Hepatocyte (in vitro differentiated cells): Measurements from ENCODE around the gene CEACAM8. TPM values are rescaled to one million over a fixed set of nuclear protein-coding genes. Genes with fewer than 3 reads are reported as not detected.

Source experiments
- DNase-seq: peaks from one replicate; pipeline ENCODE4 v3.0.0-alpha.2; 2016; ENCODE audit warnings: low spot score
- H2AFZ ChIP-seq: fragments of 200-600 bp; sonication (generic); 2 replicates; pipeline ENCODE4 v1.6.0; 2016; ENCODE audit warnings: antibody characterized with exemption, mild to moderate bottlenecking
- H3K27ac ChIP-seq: fragments of 200-600 bp; sonication (generic); 2 replicates; pipeline ENCODE4 v1.5.1; 2016; ENCODE audit warnings: mild to moderate bottlenecking
- H3K27me3 ChIP-seq: fragments of 200-600 bp; sonication (generic); 2 replicates; pipeline ENCODE4 v1.6.1; 2016
- H3K36me3 ChIP-seq: fragments of 200-600 bp; sonication (generic); replicated peaks from 2 replicates; pipeline ENCODE4 v1.5.1; 2016; ENCODE audit warnings: low read depth; ENCODE audit not compliant: insufficient read depth
- H3K4me1 ChIP-seq: fragments of 200-600 bp; sonication (generic); 2 replicates; pipeline ENCODE4 v1.5.1; 2016; ENCODE audit warnings: mild to moderate bottlenecking, moderate library complexity; ENCODE audit not compliant: insufficient read depth
- H3K4me2 ChIP-seq: fragments of 200-600 bp; sonication (generic); 2 replicates; pipeline ENCODE4 v1.6.0; 2016
- H3K4me3 ChIP-seq: fragments of 200-600 bp; sonication (generic); 2 replicates; pipeline ENCODE4 v1.5.1; 2016; ENCODE audit warnings: mild to moderate bottlenecking
- H3K79me2 ChIP-seq: fragments of 200-600 bp; sonication (generic); 2 replicates; pipeline ENCODE4 v1.6.0; 2017; ENCODE audit warnings: mild to moderate bottlenecking
- H3K9me2 ChIP-seq: fragments of 200-600 bp; sonication (generic); replicated peaks from 2 replicates; pipeline ENCODE4 v1.6.0; 2017; ENCODE audit warnings: mild to moderate bottlenecking; ENCODE audit not compliant: insufficient read depth
- H3K9me3 ChIP-seq: fragments of 200-600 bp; sonication (generic); 2 replicates; pipeline ENCODE4 v1.5.1; 2016; ENCODE audit warnings: low read depth, mild to moderate bottlenecking
- H4K20me1 ChIP-seq: fragments of 200-600 bp; sonication (generic); 2 replicates; pipeline ENCODE4 v1.6.0; 2016; ENCODE audit warnings: mild to moderate bottlenecking; ENCODE audit not compliant: insufficient read depth, poor library complexity, severe bottlenecking
- CTCF ChIP-seq: fragments of 200-600 bp; sonication (generic); IDR thresholded peaks from 2 replicates; pipeline ENCODE4 v1.5.1; 2016; ENCODE audit warnings: antibody characterized with exemption, mild to moderate bottlenecking; ENCODE audit not compliant: poor library complexity
- EZH2 ChIP-seq: fragments of 200-600 bp; sonication (generic); IDR thresholded peaks from 2 replicates; pipeline ENCODE4 v1.6.1; 2016; ENCODE audit warnings: antibody characterized with exemption, mild to moderate bottlenecking, borderline replicate concordance
- EZH2phosphoT487 ChIP-seq: fragments of 200-600 bp; sonication (generic); IDR thresholded peaks from one replicate; pipeline ENCODE4 v1.6.1; 2018; ENCODE audit warnings: antibody characterized with exemption, mild to moderate bottlenecking, low read depth, moderate library complexity; ENCODE audit not compliant: unreplicated experiment, severe bottlenecking
- WGBS: methylation state at CpG from one replicate; pipeline ENCODE4 v1.1.6; 2016; ENCODE audit warnings: low lambda C conversion rate; ENCODE audit errors: missing lambda C conversion rate; 5-methylcytosine and 5-hydroxymethylcytosine counted together
- polyA plus RNA-seq: library from polyadenylated mRNA; unstranded; fragments of >200 nt; fragmentation: Nextera tagmentation; extraction: Ambion mirVana; gene quantifications from 2 replicates; pipeline ENCODE4 v1.2.1, GENCODE V29; 2016
- total RNA-seq: library from RNA; depleted of rRNA; stranded (reverse); fragments of >200 nt; gene quantifications from 2 replicates; pipeline ENCODE4 v1.2.3, GENCODE V29; 2014

The CEACAM8 gene
- total and polyA plus RNA-seq, 2 experiments from 2014 or later, result not detected

- H3K79me2 ChIP-seq, result no peaks in the 10 kb centered on the region
- no peaks in the 10 kb centered on the region for H3K36me3 ChIP-seq
- no peak overlapping the region for H2AFZ ChIP-seq
- H3K9me2 ChIP-seq, result no peaks in the 10 kb centered on the region
- no peak overlapping the region for H3K4me3 ChIP-seq
- H4K20me1 ChIP-seq, result no peaks in the 10 kb centered on the region
- DNase-seq, result no peak
- H3K27ac ChIP-seq, result no peak overlapping the region
- H3K4me2 ChIP-seq, result no peak overlapping the region
- TF ChIP-seq CTCF, result no peak
- TF ChIP-seq EZH2phosphoT487, result no peak
- TF ChIP-seq EZH2, result no peak
- WGBS, result 70% methylated on average over 11 of the region's 11 CpGs
- no peaks in the 10 kb centered on the region for H3K27me3 ChIP-seq
- no peaks in the 10 kb centered on the region for H3K9me3 ChIP-seq
- H3K4me1 ChIP-seq, result no peaks in the 10 kb centered on the region
Observed at GRCh38 chr19:42595550-42596172, 937 bp upstream of the CEACAM8 start.

- TF ChIP-seq CTCF, result no peak
- no peak for TF ChIP-seq EZH2
- no peak for TF ChIP-seq EZH2phosphoT487
- peaks cover under 1% of the 10 kb centered on the region for H3K27me3 ChIP-seq
- H4K20me1 ChIP-seq, result no peaks in the 10 kb centered on the region
- no peaks in the 10 kb centered on the region for H3K36me3 ChIP-seq
- no peak for DNase-seq
- H3K4me3 ChIP-seq, result no peak overlapping the region
- H3K79me2 ChIP-seq, result no peaks in the 10 kb centered on the region
- no peaks in the 10 kb centered on the region for H3K4me1 ChIP-seq
- 85% methylated on average over 7 of the region's 7 CpGs for WGBS
- H3K9me2 ChIP-seq, result no peaks in the 10 kb centered on the region
- H3K9me3 ChIP-seq, result no peaks in the 10 kb centered on the region
- no peak overlapping the region for H3K27ac ChIP-seq
- no peak overlapping the region for H2AFZ ChIP-seq
- no peak overlapping the region for H3K4me2 ChIP-seq
Observed at GRCh38 chr19:42589792-42590191, 4.9 kb downstream of the CEACAM8 start.

GRCh38 chr19:42584466-42584865, 10.3 kb downstream of the CEACAM8 start:
- TF ChIP-seq CTCF, result no peak
- no peak for TF ChIP-seq EZH2phosphoT487
- TF ChIP-seq EZH2, result no peak
- Histone ChIP-seq H3K27ac (no peak overlapping the region), H3K9me3 (no peaks in the 10 kb centered on the region)

More at GRCh38 chr19:42584466-42584865, 10.3 kb downstream of the CEACAM8 start:
- no peaks in the 10 kb centered on the region for H3K9me2 ChIP-seq
- H3K79me2 ChIP-seq, result no peaks in the 10 kb centered on the region
- no peaks in the 10 kb centered on the region for H3K4me1 ChIP-seq
- no peak overlapping the region for H3K4me2 ChIP-seq
- H3K27me3 ChIP-seq, result peaks cover 12% of the 10 kb centered on the region
- no peak overlapping the region for H3K4me3 ChIP-seq
- H2AFZ ChIP-seq, result no peak overlapping the region
- no peaks in the 10 kb centered on the region for H3K36me3 ChIP-seq
- no peak for DNase-seq
- H4K20me1 ChIP-seq, result no peaks in the 10 kb centered on the region
